ENCODE results near the gene FAM81B.

The FAM81B gene

GRCh38 chr5:95403996-95404395 lies 12.8 kb downstream of the FAM81B start:
- no peak for DNase-seq

GRCh38 chr5:95406426-95407090 lies 15.4 kb downstream of the FAM81B start:
- DNase-seq, result no peak
- no peak for ATAC-seq

More at GRCh38 chr5:95403996-95404395, 12.8 kb downstream of the FAM81B start:
- no peak for ATAC-seq

GRCh38 chr5:95410279-95410678 lies 19.1 kb downstream of the FAM81B start:
- no peak for DNase-seq
- ATAC-seq, result no peak

GRCh38 chr5:95411474-95411873 lies 20.3 kb downstream of the FAM81B start:
- ATAC-seq, result no peak
- DNase-seq, result no peak

- no peak for ATAC-seq
- DNase-seq, result no peak
These were observed 23.3 kb downstream of the FAM81B start for GRCh38 chr5:95414451-95414850.

- no peak for ATAC-seq
- DNase-seq, result no peak
These were observed 26.8 kb downstream of the FAM81B start for GRCh38 chr5:95417971-95418370.

- ATAC-seq (no peak), DNase-seq (no peak)
These were observed 31.7 kb downstream of the FAM81B start for GRCh38 chr5:95422838-95423237.

- no peak for DNase-seq
These were observed 32.9 kb downstream of the FAM81B start for GRCh38 chr5:95424016-95424415.

GRCh38 chr5:95424526-95424925 lies 33.4 kb downstream of the FAM81B start:
- no peak for ATAC-seq
- no peak for DNase-seq

More at GRCh38 chr5:95424016-95424415, 32.9 kb downstream of the FAM81B start:
- no peak for ATAC-seq

- ATAC-seq, result no peak
- DNase-seq, result no peak
These were observed 35.1 kb downstream of the FAM81B start for GRCh38 chr5:95426227-95426626.

- ATAC-seq (no peak), DNase-seq (no peak)
These were observed 41.6 kb downstream of the FAM81B start for GRCh38 chr5:95432779-95433178.

GRCh38 chr5:95439801-95440493 lies 48.8 kb downstream of the FAM81B start:
- no peak for ATAC-seq
- no peak for DNase-seq

- no peak for DNase-seq
These were observed 49.7 kb downstream of the FAM81B start for GRCh38 chr5:95440825-95441224.

GRCh38 chr5:95441636-95442035 lies 50.5 kb downstream of the FAM81B start:
- DNase-seq, result no peak
- ATAC-seq, result no peak

More at GRCh38 chr5:95440825-95441224, 49.7 kb downstream of the FAM81B start:
- no peak for ATAC-seq

- ATAC-seq (no peak), DNase-seq (no peak)
These were observed 54.3 kb downstream of the FAM81B start for GRCh38 chr5:95445442-95445841.

- ATAC-seq (no peak), DNase-seq (no peak)
These were observed 54.8 kb downstream of the FAM81B start for GRCh38 chr5:95445995-95446394.

- no peak for DNase-seq
- ATAC-seq, result no peak
These were observed 55.5 kb downstream of the FAM81B start for GRCh38 chr5:95446560-95447221.

GRCh38 chr5:95447961-95448360 lies 56.8 kb downstream of the FAM81B start:
- ATAC-seq (no peak), DNase-seq (no peak)

GRCh38 chr5:95448789-95449188 lies 57.6 kb downstream of the FAM81B start:
- ATAC-seq (no peak), DNase-seq (no peak)

- ATAC-seq (no peak), DNase-seq (no peak)
These were observed 58.3 kb downstream of the FAM81B start for GRCh38 chr5:95449460-95449859.

GRCh38 chr5:95454536-95454935 lies 63.4 kb downstream of the FAM81B start:
- no peak for DNase-seq
- no peak for ATAC-seq

- DNase-seq, result no peak
- no peak for ATAC-seq
These were observed 69.5 kb downstream of the FAM81B start for GRCh38 chr5:95460665-95461064.

GRCh38 chr5:95471487-95471886 lies 80.3 kb downstream of the FAM81B start:
- DNase-seq (no peak), ATAC-seq (no peak)
